PFSK-1 (cell line): Measurements from ENCODE around the gene DIMT1.

Experiments
- FOXP2 ChIP-seq: optimal IDR thresholded peaks from 2 replicates; pipeline ENCODE3; 2011; ENCODE audit warnings: borderline replicate concordance, control low read depth, inconsistent platforms; ENCODE audit not compliant: insufficient read depth; ENCODE audit errors: extremely low read length, extremely low read depth
- POLR2AphosphoS5 ChIP-seq: IDR thresholded peaks from 2 replicates; pipeline ENCODE4 v1.6.1; 2012; ENCODE audit warnings: low read depth, mild to moderate bottlenecking, control low read depth, low read length, moderate library complexity
- SIN3A ChIP-seq: IDR thresholded peaks from 2 replicates; pipeline ENCODE4 v1.6.1; 2012; ENCODE audit warnings: mild to moderate bottlenecking, low read length, moderate library complexity, borderline replicate concordance; ENCODE audit not compliant: insufficient read depth
- TAF1 ChIP-seq: IDR thresholded peaks from 2 replicates; pipeline ENCODE4 v1.6.1; 2012; ENCODE audit warnings: low read length, control low read depth, borderline replicate concordance; ENCODE audit not compliant: insufficient read depth
- TF ChIP-seq, protein P1 (sequence below), 2 experiments: IDR thresholded peaks; 2 replicates each; pipeline versions ENCODE4 v1.6.1 to v1.8.0; 2011 to 2012; ENCODE audit warnings: low read depth in 2 of 2, low read length in 2 of 2, control low read depth in 1 of 2, inconsistent platforms in 1 of 2, mild to moderate bottlenecking in 1 of 2, moderate library complexity in 1 of 2; ENCODE audit not compliant: insufficient read depth in 1 of 2

DIMT1 gene

GRCh38 chr5:62385131-62385530 is 18.6 kb downstream of the DIMT1 start:
- TF ChIP-seq FOXP2 (no peak), POLR2AphosphoS5 (no peak), SIN3A (no peak), TAF1 (no peak)
- TF ChIP-seq, protein P1, sequence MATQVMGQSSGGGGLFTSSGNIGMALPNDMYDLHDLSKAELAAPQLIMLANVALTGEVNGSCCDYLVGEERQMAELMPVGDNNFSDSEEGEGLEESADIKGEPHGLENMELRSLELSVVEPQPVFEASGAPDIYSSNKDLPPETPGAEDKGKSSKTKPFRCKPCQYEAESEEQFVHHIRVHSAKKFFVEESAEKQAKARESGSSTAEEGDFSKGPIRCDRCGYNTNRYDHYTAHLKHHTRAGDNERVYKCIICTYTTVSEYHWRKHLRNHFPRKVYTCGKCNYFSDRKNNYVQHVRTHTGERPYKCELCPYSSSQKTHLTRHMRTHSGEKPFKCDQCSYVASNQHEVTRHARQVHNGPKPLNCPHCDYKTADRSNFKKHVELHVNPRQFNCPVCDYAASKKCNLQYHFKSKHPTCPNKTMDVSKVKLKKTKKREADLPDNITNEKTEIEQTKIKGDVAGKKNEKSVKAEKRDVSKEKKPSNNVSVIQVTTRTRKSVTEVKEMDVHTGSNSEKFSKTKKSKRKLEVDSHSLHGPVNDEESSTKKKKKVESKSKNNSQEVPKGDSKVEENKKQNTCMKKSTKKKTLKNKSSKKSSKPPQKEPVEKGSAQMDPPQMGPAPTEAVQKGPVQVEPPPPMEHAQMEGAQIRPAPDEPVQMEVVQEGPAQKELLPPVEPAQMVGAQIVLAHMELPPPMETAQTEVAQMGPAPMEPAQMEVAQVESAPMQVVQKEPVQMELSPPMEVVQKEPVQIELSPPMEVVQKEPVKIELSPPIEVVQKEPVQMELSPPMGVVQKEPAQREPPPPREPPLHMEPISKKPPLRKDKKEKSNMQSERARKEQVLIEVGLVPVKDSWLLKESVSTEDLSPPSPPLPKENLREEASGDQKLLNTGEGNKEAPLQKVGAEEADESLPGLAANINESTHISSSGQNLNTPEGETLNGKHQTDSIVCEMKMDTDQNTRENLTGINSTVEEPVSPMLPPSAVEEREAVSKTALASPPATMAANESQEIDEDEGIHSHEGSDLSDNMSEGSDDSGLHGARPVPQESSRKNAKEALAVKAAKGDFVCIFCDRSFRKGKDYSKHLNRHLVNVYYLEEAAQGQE (IDR thresholded peaks at IDR 0.05; ENCODE audit: insufficient read depth in 1 of 2, low read depth in 2 of 2, low read length in 2 of 2): no peak

GRCh38 chr5:62376064-62376463 is 27.6 kb downstream of the DIMT1 start:
- TF ChIP-seq FOXP2: no peak
- TF ChIP-seq POLR2AphosphoS5: no peak
- no peak for TF ChIP-seq TAF1
- TF ChIP-seq, protein P1 (IDR thresholded peaks at IDR 0.05; ENCODE audit: insufficient read depth in 1 of 2, low read depth in 2 of 2, low read length in 2 of 2): no peak
- TF ChIP-seq SIN3A: no peak

DNA sequence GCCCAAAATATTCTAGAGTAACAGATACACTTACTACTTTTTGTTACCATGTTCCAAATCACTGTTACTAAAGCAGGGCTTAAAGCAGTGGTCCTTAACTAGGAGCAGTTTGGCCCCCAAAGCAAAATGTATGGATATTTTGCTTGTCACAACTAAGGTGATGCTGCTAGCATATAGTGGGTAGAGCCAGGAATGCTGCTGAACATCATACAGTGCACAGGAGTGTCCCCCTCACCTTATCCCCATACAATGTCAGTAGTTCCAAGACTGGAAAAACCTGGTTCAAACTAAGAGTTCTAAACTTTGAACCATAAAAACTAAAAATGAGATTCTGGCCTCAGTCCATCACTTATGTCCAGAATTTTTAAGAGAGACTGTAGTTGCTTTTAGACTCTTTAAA is 28.1 kb downstream of the DIMT1 start:
- TF ChIP-seq SIN3A (no peak), POLR2AphosphoS5 (no peak), TAF1 (no peak), FOXP2 (no peak)
- TF ChIP-seq, protein P1 (IDR thresholded peaks at IDR 0.05; ENCODE audit: insufficient read depth in 1 of 2, low read depth in 2 of 2, low read length in 2 of 2): no peak

DNA sequence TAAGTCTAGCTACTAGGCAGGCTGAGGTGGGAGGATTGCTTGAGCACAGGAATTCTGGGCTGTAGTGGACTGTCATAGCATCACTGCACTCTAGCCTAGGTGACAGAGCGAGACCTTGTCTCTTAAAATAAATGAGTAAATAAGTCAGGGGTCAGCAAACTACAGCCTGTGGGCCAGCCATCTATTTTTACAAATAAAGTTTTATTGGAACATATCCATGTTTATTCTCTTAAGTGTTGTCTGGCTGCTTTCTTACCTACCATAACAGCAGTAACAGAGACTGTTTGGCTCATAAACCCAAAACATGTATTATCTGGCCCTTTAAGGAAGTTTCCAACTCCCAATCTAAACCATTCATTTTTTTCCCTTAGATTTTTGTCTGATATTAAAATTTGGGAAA is 29.6 kb downstream of the DIMT1 start:
- no peak for TF ChIP-seq TAF1
- TF ChIP-seq, protein P1 (IDR thresholded peaks at IDR 0.05; ENCODE audit: insufficient read depth in 1 of 2, low read depth in 2 of 2, low read length in 2 of 2): no peak

GRCh38 chr5:62373382-62373781 is 30.3 kb downstream of the DIMT1 start:
- TF ChIP-seq POLR2AphosphoS5 (no peak), SIN3A (no peak), FOXP2 (no peak), TAF1 (no peak)
- TF ChIP-seq, protein P1 (IDR thresholded peaks at IDR 0.05; ENCODE audit: insufficient read depth in 1 of 2, low read depth in 2 of 2, low read length in 2 of 2): no peak
